Prostate gland (tissue), 2 donors: ENCODE measurements around the gene CLASP1.

Experiments
- CTCF ChIP-seq, 4 experiments: fragments of 200-600 bp in 2 of 4; fragments of 450-650 bp in 2 of 4; sonication (generic) in 2 of 4; IDR thresholded peaks; 1 replicate in 3 of 4; 2 replicates in 1 of 4; pipeline ENCODE4 v1.5.1; 2016 to 2019; ENCODE audit warnings: antibody characterized with exemption in 4 of 4, mild to moderate bottlenecking in 2 of 4, moderate library complexity in 2 of 4
- POLR2A ChIP-seq: fragments of 450-650 bp; IDR thresholded peaks from one replicate; pipeline ENCODE4 v1.6.1; 2016; ENCODE audit warnings: antibody characterized with exemption, mild to moderate bottlenecking
- POLR2AphosphoS5 ChIP-seq: sonication (generic); formaldehyde crosslinking; IDR thresholded peaks from one replicate; pipeline ENCODE4 v1.6.1; 2017; ENCODE audit warnings: antibody characterized with exemption

DNA sequence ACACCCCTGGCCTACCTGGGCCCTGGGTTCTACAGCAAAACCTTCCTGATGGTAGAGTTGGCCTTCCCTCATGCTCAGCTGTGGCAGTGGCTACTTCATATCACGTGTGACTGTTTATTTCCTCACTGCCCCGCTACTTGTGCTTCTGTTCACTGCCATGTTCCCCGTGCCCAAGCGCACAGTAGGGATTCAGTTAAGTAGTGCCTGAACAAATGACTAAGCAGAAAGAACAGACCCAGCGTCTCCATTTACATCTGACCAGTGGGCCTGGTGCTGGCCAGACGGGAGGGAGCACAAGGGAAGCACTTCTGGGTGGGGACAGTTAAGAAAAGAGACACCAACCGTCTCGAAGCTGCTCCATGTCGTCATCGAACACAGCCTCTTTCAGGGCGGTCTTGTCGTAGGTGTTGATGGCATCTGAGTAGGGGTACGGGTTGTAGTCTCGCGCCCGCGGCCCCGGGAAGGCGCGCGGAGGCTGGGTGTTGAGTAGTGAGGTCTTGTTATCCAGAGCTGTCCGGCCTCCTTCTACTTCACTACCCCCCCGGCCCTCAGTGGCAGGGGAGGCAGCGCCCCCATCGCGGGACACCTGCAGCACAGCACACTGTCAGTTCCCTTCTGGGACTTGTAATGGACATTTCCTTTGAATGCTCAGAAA lies 281.9 kb downstream of the CLASP1 start:
- TF ChIP-seq POLR2A, result no peak
- no peak for TF ChIP-seq CTCF (IDR thresholded peaks at IDR 0.05)
- no peak for TF ChIP-seq POLR2AphosphoS5
